PC-9 (cell line): Measurements from ENCODE around the gene COQ4. TPM values are rescaled to one million over a fixed set of nuclear protein-coding genes. Genes with fewer than 3 reads are reported as not detected.
"Not testable (repeated sequence)": the region's sequence is repeated elsewhere in the genome, so short reads cannot be mapped to it uniquely, and the experiment has no call there.

Experiments used
- BruUV-seq: library from RNA; stranded (reverse); fragments of 400-500 nt; replicated peaks from 2 replicates; lab custom pipeline; 2021; lab: Mats Ljungman, UMichigan
- CTCF ChIA-PET: fragments of 300-600 bp; sonication (Branson Sonifier 250); formaldehyde crosslinking; loops from one replicate; lab custom pipeline; 2022; ENCODE audit warnings: antibody characterized with exemption; lab: Charles Lee
- POLR2A ChIA-PET: fragments of 300-600 bp; sonication (Branson Sonifier 250); formaldehyde crosslinking; loops from one replicate; lab custom pipeline; 2022; ENCODE audit warnings: antibody characterized with exemption; ENCODE audit not compliant: unreplicated experiment; lab: Charles Lee
- DNase-seq, 2 experiments: peaks; one replicate each; pipeline versions ENCODE4 v3.0.0 to v3.0.0-alpha.2; 2015 to 2022; ENCODE audit warnings: mixed read lengths in 1 of 2
- H2AFZ ChIP-seq: fragments of 200-600 bp; sonication (generic); 2 replicates; pipeline ENCODE4 v1.8.1; 2017; ENCODE audit warnings: antibody characterized with exemption
- H3F3A ChIP-seq: fragments of 200-600 bp; sonication (generic); 2 replicates; pipeline ENCODE4 v1.8.1; 2017; ENCODE audit warnings: antibody characterized with exemption, mild to moderate bottlenecking, low read depth; ENCODE audit not compliant: insufficient read depth
- H3K27ac ChIP-seq: fragments of 200-600 bp; sonication (generic); 2 replicates; pipeline ENCODE4 v1.6.1; 2016; ENCODE audit warnings: mixed run types
- H3K27me3 ChIP-seq: fragments of 200-600 bp; sonication (generic); 2 replicates; pipeline ENCODE4 v1.6.1; 2016; ENCODE audit warnings: low read depth, mixed run types; ENCODE audit not compliant: insufficient read depth
- H3K36me3 ChIP-seq: fragments of 200-600 bp; sonication (generic); 2 replicates; pipeline ENCODE4 v1.6.1; 2016; ENCODE audit warnings: low read depth, mixed run types
- H3K4me1 ChIP-seq: fragments of 200-600 bp; sonication (generic); replicated peaks from 2 replicates; pipeline ENCODE4 v1.6.1; 2016; ENCODE audit warnings: mixed run types; ENCODE audit not compliant: insufficient read depth
- H3K4me2 ChIP-seq: fragments of 200-600 bp; sonication (generic); 2 replicates; pipeline ENCODE4 v1.6.1; 2017; ENCODE audit warnings: mixed run types
- H3K4me3 ChIP-seq: fragments of 200-600 bp; sonication (generic); 2 replicates; pipeline ENCODE4 v1.6.1; 2016; ENCODE audit warnings: mixed run types
- H3K79me2 ChIP-seq: fragments of 200-600 bp; sonication (generic); 2 replicates; pipeline ENCODE4 v1.6.1; 2017; ENCODE audit warnings: low read depth, mixed run types
- H3K9me2 ChIP-seq: fragments of 200-600 bp; sonication (generic); 2 replicates; pipeline ENCODE4 v1.8.1; 2017; ENCODE audit warnings: mild to moderate bottlenecking; ENCODE audit not compliant: insufficient read depth
- H3K9me3 ChIP-seq: fragments of 200-600 bp; sonication (generic); 2 replicates; pipeline ENCODE4 v1.8.1; 2016; ENCODE audit warnings: low read depth; ENCODE audit not compliant: insufficient read depth
- H4K20me1 ChIP-seq: fragments of 200-600 bp; sonication (generic); 2 replicates; pipeline ENCODE4 v1.8.1; 2017; ENCODE audit not compliant: insufficient read depth
- EZH2 ChIP-seq: fragments of 200-600 bp; sonication (generic); IDR thresholded peaks from 2 replicates; pipeline ENCODE4 v1.8.0; 2017; ENCODE audit warnings: antibody characterized with exemption, low read depth
- intact Hi-C: fragments of 100-400 bp; cut with micrococcal nuclease; formaldehyde crosslinking; loops from one replicate; pipeline ENCODE4 v1.10.0; 2022; ENCODE audit not compliant: unreplicated experiment
- total RNA-seq: library from RNA; stranded (reverse); gene quantifications from 2 replicates; pipeline ENCODE4 v1.2.3, GENCODE V29; 2021
- TF ChIP-seq, protein P1 (sequence below): fragments of 200-600 bp; sonication (generic); conservative IDR thresholded peaks from 2 replicates; pipeline ENCODE4 v1.6.1; 2017; ENCODE audit warnings: mixed run types, antibody characterized with exemption, mild to moderate bottlenecking, moderate library complexity

COQ4 gene
- total RNA-seq, 1 experiment from 2014 or later: 81.8 TPM

DNA sequence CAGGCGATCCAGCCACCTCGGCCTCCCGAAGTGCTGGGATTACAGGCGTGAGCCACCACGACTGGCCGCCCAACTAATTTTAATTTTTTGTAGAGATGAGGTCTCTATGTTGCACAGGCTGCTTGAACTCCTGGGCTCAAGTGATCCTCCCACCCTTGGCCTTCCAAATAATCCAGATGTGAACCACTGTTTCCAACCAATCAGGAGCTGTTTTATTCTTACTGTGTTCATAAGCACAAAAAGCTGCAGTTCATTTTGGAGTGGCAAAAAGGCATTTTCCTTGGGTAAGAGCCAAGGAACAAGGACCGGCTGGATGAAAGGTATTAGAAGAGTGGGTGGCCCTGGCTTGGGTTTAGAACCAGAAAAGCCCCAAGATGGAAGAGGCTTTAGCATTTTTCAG lies 12.5 kb downstream of the COQ4 start:
- Histone ChIP-seq H3K4me1 (peaks cover 9% of the 10 kb centered on the region; the same call in 1 of the 2 replicates), H3K4me3 (no peak overlapping the region), H3K79me2 (no peaks in the 10 kb centered on the region), H3K9me3 (no peaks in the 10 kb centered on the region), H3K27me3 (no peaks in the 10 kb centered on the region), H3K4me2 (no peak overlapping the region), H4K20me1 (no peaks in the 10 kb centered on the region), H3K36me3 (0 out of 2 replicates have a peak, but pooled peaks cover 4% of the 10 kb centered on the region), H3K9me2 (no peaks in the 10 kb centered on the region), H2AFZ (no peak overlapping the region), H3K27ac (no peak overlapping the region), H3F3A (peaks cover 36% of the 10 kb centered on the region)
- POLR2A ChIA-PET: interaction anchor here (0.5 kb wide), 1 partner anchor 36 kb away, joined by 5 read pairs; no protein-coding TSS in a partner anchor
- no peak for DNase-seq
- intact Hi-C loops: no loop called here
- CTCF ChIA-PET: interaction anchor here (0.7 kb wide), 1 partner anchor 106 kb away, joined by 7 read pairs; no protein-coding TSS in a partner anchor
- BruUV-seq: no TSS peak
- no peak for TF ChIP-seq EZH2
- TF ChIP-seq, protein P1, sequence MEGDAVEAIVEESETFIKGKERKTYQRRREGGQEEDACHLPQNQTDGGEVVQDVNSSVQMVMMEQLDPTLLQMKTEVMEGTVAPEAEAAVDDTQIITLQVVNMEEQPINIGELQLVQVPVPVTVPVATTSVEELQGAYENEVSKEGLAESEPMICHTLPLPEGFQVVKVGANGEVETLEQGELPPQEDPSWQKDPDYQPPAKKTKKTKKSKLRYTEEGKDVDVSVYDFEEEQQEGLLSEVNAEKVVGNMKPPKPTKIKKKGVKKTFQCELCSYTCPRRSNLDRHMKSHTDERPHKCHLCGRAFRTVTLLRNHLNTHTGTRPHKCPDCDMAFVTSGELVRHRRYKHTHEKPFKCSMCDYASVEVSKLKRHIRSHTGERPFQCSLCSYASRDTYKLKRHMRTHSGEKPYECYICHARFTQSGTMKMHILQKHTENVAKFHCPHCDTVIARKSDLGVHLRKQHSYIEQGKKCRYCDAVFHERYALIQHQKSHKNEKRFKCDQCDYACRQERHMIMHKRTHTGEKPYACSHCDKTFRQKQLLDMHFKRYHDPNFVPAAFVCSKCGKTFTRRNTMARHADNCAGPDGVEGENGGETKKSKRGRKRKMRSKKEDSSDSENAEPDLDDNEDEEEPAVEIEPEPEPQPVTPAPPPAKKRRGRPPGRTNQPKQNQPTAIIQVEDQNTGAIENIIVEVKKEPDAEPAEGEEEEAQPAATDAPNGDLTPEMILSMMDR: no peak

DNA sequence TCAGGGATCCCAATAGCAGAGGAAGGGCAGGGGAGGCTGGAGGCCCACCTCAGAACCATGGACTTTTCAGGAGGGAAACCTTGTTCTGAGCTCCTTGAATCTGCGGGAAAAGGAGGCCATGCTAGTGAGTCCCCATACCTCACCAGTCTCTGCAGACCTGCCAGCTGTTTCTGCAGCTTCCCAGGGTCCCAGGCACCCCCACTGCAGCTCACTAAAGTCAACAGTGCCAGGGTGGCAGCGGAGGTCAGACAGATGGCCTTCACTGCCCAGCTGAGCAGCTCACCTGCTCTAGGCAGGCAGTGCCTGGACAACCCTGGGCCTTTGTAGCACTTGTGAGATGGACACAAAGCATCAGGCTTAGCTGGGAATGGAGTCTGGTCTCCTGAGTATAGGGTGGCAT lies 13.3 kb downstream of the COQ4 start:
- CTCF ChIA-PET: no interaction called here
- no peak for DNase-seq

GRCh38 chr9:128337936-128338335 lies 15.3 kb downstream of the COQ4 start:
- Histone ChIP-seq H4K20me1 (no peaks in the 10 kb centered on the region), H3K27ac (no peak overlapping the region), H2AFZ (no peak overlapping the region), H3K27me3 (no peaks in the 10 kb centered on the region), H3K4me2 (no peak overlapping the region), H3K36me3 (no peaks in the 10 kb centered on the region), H3K4me1 (peaks cover 9% of the 10 kb centered on the region; the same call in 1 of the 2 replicates), H3F3A (peaks cover 32% of the 10 kb centered on the region), H3K79me2 (peaks cover 13% of the 10 kb centered on the region), H3K9me2 (no peaks in the 10 kb centered on the region), H3K4me3 (no peak overlapping the region), H3K9me3 (no peaks in the 10 kb centered on the region)
- intact Hi-C loops: no loop called here
- CTCF ChIA-PET: interaction anchor here (0.7 kb wide), 2 partner anchors 42 to 134 kb away, joined by 6 to 17 read pairs; no protein-coding TSS in a partner anchor
- POLR2A ChIA-PET: no interaction called here
- no peak for TF ChIP-seq EZH2
- TF ChIP-seq, protein P1: no peak
- no TSS peak for BruUV-seq
- no peak for DNase-seq

More for the DNA sequence above, 13.3 kb downstream of the COQ4 start:
- TF ChIP-seq EZH2: no peak
- H2AFZ ChIP-seq: no peak overlapping the region
- no peak overlapping the region for H3K4me2 ChIP-seq
- H3K36me3 ChIP-seq: 0 out of 2 replicates have a peak, but pooled peaks cover 4% of the 10 kb centered on the region
- no peaks in the 10 kb centered on the region for H3K9me2 ChIP-seq
- peaks cover 35% of the 10 kb centered on the region for H3F3A ChIP-seq
- no peak overlapping the region for H3K27ac ChIP-seq
- intact Hi-C loops: no loop called here
- no TSS peak for BruUV-seq
- no peaks in the 10 kb centered on the region for H3K9me3 ChIP-seq
- no peak overlapping the region for H3K4me3 ChIP-seq
- peaks cover 9% of the 10 kb centered on the region; the same call in 1 of the 2 replicates for H3K4me1 ChIP-seq
- POLR2A ChIA-PET: interaction anchor here (0.5 kb wide), 1 partner anchor 37 kb away, joined by 5 read pairs; no protein-coding TSS in a partner anchor
- H3K27me3 ChIP-seq: no peaks in the 10 kb centered on the region
- no peaks in the 10 kb centered on the region for H4K20me1 ChIP-seq
- H3K79me2 ChIP-seq: peaks cover 2% of the 10 kb centered on the region; the same call in 1 of the 2 replicates

DNA sequence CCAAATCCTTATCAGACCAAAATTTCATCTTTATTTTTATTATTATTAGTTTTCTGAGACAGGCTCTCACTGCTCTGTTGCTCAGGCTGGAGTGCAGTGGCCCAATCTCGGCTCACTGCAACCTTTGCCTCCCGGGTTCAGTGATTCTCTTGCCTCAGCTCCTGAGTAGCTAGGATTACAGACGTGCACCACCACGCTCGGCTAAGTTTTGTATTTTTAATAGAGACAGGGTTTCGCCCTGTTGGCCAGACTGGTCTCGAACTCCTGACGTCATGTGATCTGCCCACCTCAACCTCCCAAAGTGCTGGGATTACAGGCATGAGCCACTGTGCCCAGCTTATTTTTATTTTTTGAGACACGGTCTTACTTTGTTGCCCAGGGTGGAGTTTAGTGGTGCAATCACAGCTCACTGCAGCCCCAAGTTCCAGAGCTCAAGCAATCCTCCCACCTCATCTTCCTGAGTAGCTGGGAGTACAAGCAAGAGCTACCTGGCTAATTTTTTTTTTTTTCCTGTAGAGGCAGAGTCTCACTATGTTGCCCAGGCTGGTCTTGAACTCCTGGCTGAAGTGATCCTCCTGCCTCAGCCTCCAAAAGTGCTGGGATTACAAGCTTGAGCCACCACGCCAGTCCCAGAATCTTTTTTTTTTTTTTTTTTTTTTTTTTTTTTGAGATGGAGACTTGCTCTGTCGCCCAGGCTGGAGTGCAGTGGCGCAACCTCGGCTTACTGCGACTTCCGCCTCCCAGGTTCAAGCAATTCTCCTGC lies 16.4 kb downstream of the COQ4 start:
- Histone ChIP-seq H3F3A (peaks cover 32% of the 10 kb centered on the region), H3K4me2 (peak overlapping the region; percentile 59), H3K4me3 (peak overlapping the region; percentile 85; the same call in 1 of the 2 replicates), H3K27ac (peak overlapping the region; percentile 68), H3K79me2 (peaks cover 13% of the 10 kb centered on the region)
- H3K36me3 ChIP-seq, H4K20me1 ChIP-seq, DNase-seq, H3K4me1 ChIP-seq, H3K9me2 ChIP-seq, intact Hi-C loops, H3K27me3 ChIP-seq, H2AFZ ChIP-seq, H3K9me3 ChIP-seq, POLR2A ChIA-PET, BruUV-seq: not testable (repeated sequence)
- CTCF ChIA-PET: interaction anchor here (0.6 to 0.7 kb wide), 2 partner anchors 39 to 193 kb away, joined by 4 to 9 read pairs; no protein-coding TSS in a partner anchor
